WI38 (cell line): ENCODE data around the gene CPZ.

Experiments used
- H3K4me3 ChIP-seq: 2 replicates; pipeline ENCODE4 v1.5.1; 2011; ENCODE audit warnings: low read depth, mild to moderate bottlenecking, control low read depth, low read length
- CTCF ChIP-seq: IDR thresholded peaks from 2 replicates; pipeline ENCODE4 v1.5.1; 2012; ENCODE audit warnings: low read depth, mild to moderate bottlenecking, control low read depth, low read length

Gene CPZ

GRCh38 chr4:8586671-8587468 is 5.7 kb upstream of the CPZ start:
- TF ChIP-seq CTCF: no peak
- H3K4me3 ChIP-seq: no peak overlapping the region

- no peak for TF ChIP-seq CTCF
- no peak overlapping the region for H3K4me3 ChIP-seq
These were observed 4.9 kb upstream of the CPZ start for GRCh38 chr4:8587469-8588195.

GRCh38 chr4:8588196-8588470 is 4.4 kb upstream of the CPZ start:
- no peak overlapping the region for H3K4me3 ChIP-seq
- TF ChIP-seq CTCF: no peak

GRCh38 chr4:8589336-8589735 is 3.2 kb upstream of the CPZ start:
- H3K4me3 ChIP-seq: no peak overlapping the region
- TF ChIP-seq CTCF: no peak

- TF ChIP-seq CTCF: no peak
These were observed 2.6 kb upstream of the CPZ start for GRCh38 chr4:8589823-8590545.

GRCh38 chr4:8590546-8590880 is 2.1 kb upstream of the CPZ start:
- H3K4me3 ChIP-seq: no peak overlapping the region
- no peak for TF ChIP-seq CTCF

More at GRCh38 chr4:8589823-8590545, 2.6 kb upstream of the CPZ start:
- no peak overlapping the region for H3K4me3 ChIP-seq

GRCh38 chr4:8591114-8591513 is 1.5 kb upstream of the CPZ start:
- no peak overlapping the region for H3K4me3 ChIP-seq
- TF ChIP-seq CTCF: no peak
